ENCODE measurements around the gene TRPM2.

Gene TRPM2

GRCh38 chr21:44322621-44323325, 30.6 kb upstream of the TRPM2 start:
- no peak for DNase-seq

DNA sequence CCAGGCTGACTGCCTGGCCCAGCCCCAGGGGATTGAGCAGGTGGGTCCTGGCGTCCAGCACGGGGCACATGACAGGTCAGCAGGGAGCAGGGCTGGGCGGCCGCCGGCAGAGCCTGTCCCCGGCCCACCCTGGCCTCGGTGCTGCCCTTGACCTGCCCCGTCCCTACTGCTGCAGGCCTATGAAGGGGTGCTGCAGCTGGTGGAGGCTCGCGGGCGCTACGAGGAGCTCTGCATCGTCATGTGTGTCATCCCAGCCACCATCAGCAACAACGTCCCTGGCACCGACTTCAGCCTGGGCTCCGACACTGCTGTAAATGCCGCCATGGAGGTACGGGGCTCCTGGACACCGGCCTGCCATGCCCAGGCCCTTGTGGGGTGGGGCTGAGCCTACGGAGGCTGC, 29.8 kb upstream of the TRPM2 start:
- no peak for DNase-seq

DNA sequence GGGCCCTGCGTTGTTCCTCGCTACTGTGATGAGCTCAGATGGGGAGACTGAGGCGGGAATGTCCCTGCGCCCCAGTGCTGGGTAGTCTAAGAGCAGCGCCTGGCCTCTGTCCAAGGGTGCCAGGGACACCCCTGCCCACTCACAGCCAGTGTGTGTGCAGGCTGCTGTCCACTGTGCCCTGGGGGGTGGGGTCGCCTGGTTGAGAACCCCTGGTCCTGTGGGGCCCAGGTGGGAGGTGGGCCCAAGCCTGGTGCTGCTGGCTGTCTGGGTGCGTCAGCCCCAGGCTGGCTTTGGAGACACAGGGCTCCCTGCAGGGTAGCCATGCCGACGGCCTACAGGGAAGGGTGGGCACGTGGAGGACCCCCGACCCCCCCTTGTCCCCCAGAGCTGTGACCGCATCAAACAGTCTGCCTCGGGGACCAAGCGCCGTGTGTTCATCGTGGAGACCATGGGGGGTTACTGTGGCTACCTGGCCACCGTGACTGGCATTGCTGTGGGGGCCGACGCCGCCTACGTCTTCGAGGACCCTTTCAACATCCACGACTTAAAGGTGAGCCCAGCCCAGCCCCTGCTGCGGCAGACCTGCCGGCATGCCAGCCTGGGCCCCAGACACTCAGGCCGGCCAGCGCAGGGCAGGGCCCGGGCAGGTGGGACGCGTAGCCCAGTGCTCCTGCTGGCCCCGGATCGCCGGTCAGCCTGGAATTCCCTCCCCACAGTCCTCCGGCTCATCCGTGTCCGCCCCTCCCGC, 29.1 kb upstream of the TRPM2 start:
- no peak for DNase-seq

GRCh38 chr21:44324854-44325107, 28.6 kb upstream of the TRPM2 start:
- DNase-seq: no peak

- no peak for DNase-seq
Observed at GRCh38 chr21:44325386-44326271, 27.8 kb upstream of the TRPM2 start.

DNA sequence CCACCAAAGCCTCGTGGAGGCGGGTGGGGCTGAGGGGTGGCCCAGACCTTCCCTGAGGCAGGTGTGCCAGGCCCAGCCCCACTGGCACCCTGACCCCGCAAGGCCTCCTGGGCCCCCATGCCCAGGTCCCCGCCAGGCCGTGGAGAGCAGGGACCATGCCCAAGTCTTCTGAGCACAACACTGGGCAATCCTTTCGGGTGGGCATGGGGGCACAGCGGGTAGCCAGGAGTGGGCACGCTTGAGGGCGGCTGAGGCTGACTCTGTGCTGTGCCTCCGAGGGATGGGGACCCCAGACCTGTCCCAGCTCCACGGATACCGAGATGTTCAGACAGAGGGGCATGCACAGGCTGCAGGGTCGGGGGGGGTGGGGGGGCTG, 27.2 kb upstream of the TRPM2 start:
- DNase-seq: no peak

DNA sequence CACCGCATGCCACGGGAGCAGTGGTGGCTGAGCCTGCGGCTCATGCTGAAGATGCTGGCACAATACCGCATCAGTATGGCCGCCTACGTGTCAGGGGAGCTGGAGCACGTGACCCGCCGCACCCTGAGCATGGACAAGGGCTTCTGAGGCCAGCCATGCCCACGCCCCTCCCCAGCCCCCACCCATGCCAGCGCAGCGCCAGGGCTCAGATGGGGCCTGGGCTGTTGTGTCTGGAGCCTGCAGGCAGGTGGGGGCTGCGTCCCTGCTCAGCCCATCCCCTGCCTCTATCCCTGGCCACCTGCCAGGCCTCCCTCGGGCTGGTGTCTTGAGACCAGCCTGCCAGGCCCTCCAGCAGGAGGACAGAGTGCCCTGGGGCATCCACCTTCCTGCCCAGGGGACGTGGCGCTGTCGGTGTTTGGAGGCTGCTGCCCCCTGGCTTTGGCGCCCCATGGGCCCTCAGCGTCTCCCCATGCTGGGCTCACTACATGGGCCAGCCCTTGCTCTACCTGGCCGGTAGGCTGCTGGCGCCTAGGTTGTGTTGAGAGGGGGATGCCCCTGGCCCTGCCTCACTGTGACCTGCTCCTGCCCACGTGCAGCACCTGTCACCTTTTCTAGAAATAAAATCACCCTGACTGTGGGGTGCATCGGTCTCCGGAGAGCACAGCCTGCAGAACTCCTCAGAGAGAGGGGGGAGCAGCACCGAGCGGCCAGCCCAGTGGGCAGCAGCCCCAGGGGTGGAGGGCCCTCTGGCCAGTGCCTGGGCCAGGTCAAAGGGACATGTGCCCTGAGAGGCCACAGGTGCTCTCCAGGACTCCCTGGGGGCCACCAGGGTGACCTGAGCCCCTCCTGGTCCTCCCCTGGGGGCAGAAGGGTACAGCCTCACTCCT, 26.5 kb upstream of the TRPM2 start:
- no peak for DNase-seq

- no peak for DNase-seq
Observed at GRCh38 chr21:44327603-44327974, 25.8 kb upstream of the TRPM2 start.

- no peak for DNase-seq
Observed at GRCh38 chr21:44328242-44328895, 25.1 kb upstream of the TRPM2 start.

DNA sequence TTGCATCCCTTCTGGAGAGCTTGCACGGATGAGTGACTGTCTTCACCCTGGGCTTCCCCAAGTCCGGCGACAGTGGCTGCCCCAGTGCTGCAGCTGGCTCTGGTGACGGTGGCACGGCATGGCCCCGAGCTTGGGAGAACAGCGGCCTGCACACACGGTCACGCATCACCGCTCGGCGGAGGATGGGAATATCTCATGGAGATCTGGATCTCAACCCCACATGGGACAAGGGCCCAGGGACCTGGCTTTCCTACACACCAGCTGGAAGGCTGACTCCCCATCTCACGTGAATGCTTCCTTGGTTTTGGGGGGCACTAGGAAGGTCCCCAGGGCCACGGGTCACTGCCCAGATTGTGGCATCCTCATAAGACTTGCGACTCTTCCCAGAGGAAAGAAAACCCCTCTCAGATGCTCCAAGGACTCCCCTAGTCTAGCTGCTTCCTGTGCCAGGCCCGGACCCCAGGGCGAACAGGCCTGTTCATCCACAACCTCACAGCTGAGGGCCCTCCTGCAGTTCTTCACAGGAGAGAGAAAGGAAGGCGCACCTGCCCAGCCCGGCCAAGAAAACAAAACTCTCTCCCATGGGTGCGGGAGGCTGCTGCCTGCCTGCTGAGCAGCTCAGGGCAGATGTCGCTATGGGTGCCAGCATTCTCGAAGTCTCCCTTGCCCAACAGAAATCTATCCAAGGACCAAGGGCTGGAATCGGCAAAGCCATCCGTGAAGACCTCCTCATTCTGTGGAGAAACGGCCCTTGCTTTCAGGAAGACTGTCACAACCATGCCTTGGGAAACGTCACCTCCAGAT, 24.1 kb upstream of the TRPM2 start:
- no peak for DNase-seq

DNA sequence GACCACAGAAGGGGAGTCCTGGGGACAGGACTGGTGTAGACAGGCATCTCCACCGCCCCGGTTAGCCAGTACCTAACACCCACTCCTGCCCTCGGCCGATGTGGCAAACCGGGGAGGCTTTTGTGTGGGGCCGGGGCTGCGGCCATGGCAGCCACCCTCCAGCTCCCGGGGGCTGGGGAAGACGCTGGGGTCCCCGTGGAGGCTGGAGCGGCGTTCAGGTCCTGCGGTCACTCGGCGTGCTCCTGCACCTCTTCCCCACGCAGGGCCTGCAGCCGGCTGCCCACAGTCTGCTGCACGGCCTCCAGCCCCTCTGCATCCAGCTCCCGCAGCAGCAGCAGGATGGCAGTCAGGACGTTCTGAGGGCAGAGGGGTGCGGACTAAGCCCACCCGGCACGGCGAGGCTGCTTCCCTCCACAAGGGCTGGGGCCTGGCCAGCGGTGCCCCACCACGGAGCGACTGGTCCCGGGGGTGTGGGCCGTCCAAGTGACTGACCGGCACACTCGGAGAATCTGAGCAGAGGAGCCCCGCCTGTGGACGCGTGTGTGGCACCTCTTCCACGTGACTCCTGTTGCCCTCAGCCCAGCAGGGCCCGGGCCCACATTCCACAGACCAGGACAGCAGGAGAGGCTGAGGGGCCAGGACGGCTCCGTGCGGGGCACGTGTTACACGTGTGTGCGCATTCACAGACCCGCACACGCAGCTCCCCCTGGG, 23.3 kb upstream of the TRPM2 start:
- no peak for DNase-seq

DNA sequence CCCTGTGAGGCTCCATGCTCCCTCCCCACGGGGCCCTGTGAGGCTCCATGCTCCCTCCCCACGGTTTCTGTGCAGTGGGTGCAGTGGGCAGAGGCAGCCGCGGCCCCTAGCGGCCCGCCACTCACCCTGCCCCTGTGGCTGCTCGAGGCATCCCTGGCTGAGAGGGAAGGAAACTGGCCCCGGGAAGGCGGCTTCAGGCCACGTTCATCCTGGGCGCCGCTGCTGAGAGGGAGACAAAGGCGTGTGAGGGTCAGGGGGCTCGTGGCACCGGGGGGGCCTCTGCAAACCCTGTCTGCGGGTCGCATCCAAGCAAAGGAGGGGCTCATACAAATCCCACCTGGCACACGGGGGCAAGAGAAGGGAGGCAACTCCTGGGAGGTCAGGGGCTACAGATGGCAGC, 22.7 kb upstream of the TRPM2 start:
- no peak for DNase-seq

DNA sequence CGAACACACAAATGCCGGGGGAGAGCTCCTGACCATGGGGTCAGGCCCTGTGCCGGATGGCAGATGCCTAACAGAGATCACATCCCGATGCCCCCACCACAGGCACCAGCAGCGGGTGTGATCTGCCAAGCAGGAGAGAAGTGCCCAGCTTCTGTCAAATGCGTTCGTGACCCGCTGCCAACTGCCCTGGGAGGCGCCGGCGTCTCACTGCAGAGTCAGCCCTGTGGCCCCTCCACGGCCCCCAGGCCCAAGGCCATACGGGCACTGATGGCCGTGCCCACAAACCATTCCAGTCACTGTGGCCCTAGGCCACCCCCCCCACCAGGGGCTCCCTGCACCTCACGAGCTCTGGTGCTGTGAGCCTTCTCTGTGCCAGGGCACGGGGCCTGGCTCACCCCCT, 22.2 kb upstream of the TRPM2 start:
- DNase-seq: no peak

DNA sequence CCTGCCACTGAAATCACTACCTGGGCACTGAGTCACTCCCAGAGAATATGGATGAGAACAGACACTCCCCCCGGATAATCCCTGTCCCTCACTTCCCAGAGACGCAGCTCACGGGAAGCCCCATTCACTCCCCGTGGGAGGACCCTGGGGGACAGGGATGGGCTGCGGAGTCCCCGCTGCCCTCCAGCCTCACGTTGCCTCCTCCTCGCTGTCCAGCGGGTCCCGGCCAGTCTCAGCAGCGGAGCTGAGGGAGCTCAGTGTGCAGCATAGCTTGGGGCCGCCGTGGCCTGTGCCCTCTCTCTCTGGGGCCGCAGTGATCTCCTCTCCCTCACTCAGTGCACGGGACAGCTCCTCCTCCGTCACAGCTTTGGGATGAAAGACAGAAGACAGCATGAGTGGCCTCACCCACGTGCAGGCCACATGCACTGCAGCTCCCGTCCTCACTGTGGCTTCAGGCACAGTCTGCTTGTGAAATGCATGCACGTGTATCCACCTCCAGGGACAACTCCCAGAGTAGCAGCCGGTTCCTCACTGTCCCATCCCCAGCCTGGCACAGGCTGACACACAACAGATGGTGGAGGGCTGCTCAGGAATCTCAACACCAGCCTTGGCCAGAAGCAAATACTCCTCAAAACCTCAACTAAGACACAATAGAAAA, 21.6 kb upstream of the TRPM2 start:
- DNase-seq: no peak

GRCh38 chr21:44332383-44332782, 21.0 kb upstream of the TRPM2 start:
- DNase-seq: no peak

DNA sequence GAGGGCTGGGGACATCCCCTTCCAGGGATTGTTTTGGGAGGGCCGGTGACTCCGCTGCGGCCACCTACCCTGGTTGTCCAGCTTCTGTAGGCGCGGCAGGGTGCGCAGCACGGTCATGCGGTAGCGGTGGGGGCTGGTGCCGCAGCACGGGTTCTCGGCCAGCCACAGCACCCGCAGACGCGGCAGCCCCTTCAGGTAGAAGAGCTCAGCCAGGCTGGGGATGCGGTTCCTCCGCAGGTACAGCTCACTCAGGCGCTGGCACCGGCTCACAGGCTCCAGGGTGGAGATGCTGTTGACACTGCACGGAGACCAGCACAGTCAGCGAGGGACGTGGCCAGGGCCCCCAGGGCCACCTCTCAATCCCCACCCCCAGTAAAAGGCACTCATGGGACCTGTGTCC, 20.5 kb upstream of the TRPM2 start:
- DNase-seq: no peak

- DNase-seq: no peak
Observed at GRCh38 chr21:44333509-44334328, 19.7 kb upstream of the TRPM2 start.

- no peak for DNase-seq
Observed at GRCh38 chr21:44334329-44335030, 18.9 kb upstream of the TRPM2 start.

All from NCI-H748 treated with DMSO at 0.1 percent for 48 hours (cell line).